HCT116 (cell line): ENCODE measurements around the gene RPL13. TPM values are rescaled to one million over a fixed set of nuclear protein-coding genes. Genes with fewer than 3 reads are reported as not detected.

Source experiments
- ATAC-seq: fragments of 200-7000 bp; cut with Tn5 transposase; 2 replicates; pipeline ENCODE4 v1.9.1; 2020; ENCODE audit warnings: mild to moderate bottlenecking, moderate library complexity
- BruUV-seq: library from RNA; stranded (reverse); fragments of 400-500 nt; replicated peaks from 2 replicates; lab custom pipeline; 2021; lab: Mats Ljungman, UMichigan
- CTCF ChIA-PET: fragments of 300-600 bp; sonication (Branson Sonifier 250); formaldehyde crosslinking; loops from one replicate; lab custom pipeline; 2021; ENCODE audit warnings: antibody characterized with exemption; lab: Charles Lee
- POLR2A ChIA-PET: fragments of 300-600, 350-600 bp; sonication (Branson Sonifier 250); formaldehyde crosslinking; loops from one replicate; lab custom pipeline; 2021; ENCODE audit warnings: antibody characterized with exemption; lab: Charles Lee
- RAD21 ChIA-PET, 2 experiments: fragments of 300-600 bp; sonication (Branson Sonifier 250); formaldehyde crosslinking; loops; one replicate each; lab custom pipeline; 2023; ENCODE audit warnings: low total read pairs in 2 of 2; ENCODE audit not compliant: uncharacterized antibody in 2 of 2, unreplicated experiment in 2 of 2, low non-redundant PET in 1 of 2; lab: Charles Lee
- DNase-seq: peaks from one replicate; pipeline ENCODE4 v3.0.0-alpha.2; 2010; ENCODE audit warnings: low read depth, low spot score
- H2AFZ ChIP-seq: fragments of 200-600 bp; shearing (Covaris generic), sonication (generic); 2 replicates; pipeline ENCODE4 v1.6.1; 2017; ENCODE audit warnings: low read depth, mixed run types, mixed read lengths, antibody characterized with exemption, low read length; ENCODE audit not compliant: poor library complexity, severe bottlenecking
- H3K27ac ChIP-seq: 2 replicates; pipeline ENCODE4 v1.5.1; 2012; ENCODE audit warnings: low read depth, low read length
- H3K27me3 ChIP-seq: fragments of 200-600 bp; sonication (generic); 2 replicates; pipeline ENCODE4 v1.6.1; 2016; ENCODE audit warnings: mixed run types, low read length, mixed read lengths; ENCODE audit not compliant: insufficient read depth
- H3K36me3 ChIP-seq, 2 experiments: fragments of 200-500 bp in 1 of 2; fragments of 200-600 bp in 1 of 2; sonication (Bioruptor generic) in 1 of 2; sonication (generic) in 1 of 2; 2 replicates each; pipeline versions ENCODE4 v1.5.1 to v1.6.1; 2014 to 2016; ENCODE audit warnings: low read length in 2 of 2, inconsistent platforms in 1 of 2, mixed read lengths in 1 of 2, mixed run types in 1 of 2; ENCODE audit not compliant: insufficient read depth in 2 of 2, control insufficient read depth in 1 of 2
- H3K4me1 ChIP-seq, 2 experiments: fragments of 200-600 bp in 1 of 2; sonication (generic) in 1 of 2; 2 replicates each; pipeline versions ENCODE4 v1.5.1 to v1.6.1; 2012 to 2017; ENCODE audit warnings: low read length in 2 of 2, inconsistent platforms in 1 of 2, mild to moderate bottlenecking in 1 of 2, mixed read lengths in 1 of 2, mixed run types in 1 of 2, moderate library complexity in 1 of 2; ENCODE audit not compliant: insufficient read depth in 2 of 2, control insufficient read depth in 1 of 2
- H3K4me2 ChIP-seq: fragments of 200-600 bp; sonication (generic); 2 replicates; pipeline ENCODE4 v1.6.1; 2017; ENCODE audit warnings: mixed run types, low read length, mixed read lengths
- H3K4me3 ChIP-seq, 2 experiments: fragments of 200-600 bp in 1 of 2; sonication (generic) in 1 of 2; replicated peaks in 1 of 2; 2 replicates each; pipeline ENCODE4 v1.5.1; 2011 to 2016; ENCODE audit warnings: low read length in 2 of 2, control low read depth in 1 of 2, low read depth in 1 of 2, mild to moderate bottlenecking in 1 of 2, mixed read lengths in 1 of 2, mixed run types in 1 of 2
- H3K79me2 ChIP-seq: fragments of 200-600 bp; sonication (generic); 2 replicates; pipeline ENCODE4 v1.6.1; 2017; ENCODE audit warnings: mild to moderate bottlenecking, mixed run types, low read length, moderate library complexity, mixed read lengths; ENCODE audit not compliant: insufficient read depth
- H3K9ac ChIP-seq: fragments of 200-600 bp; sonication (generic); 2 replicates; pipeline ENCODE4 v1.6.1; 2016; ENCODE audit warnings: low read length, mixed read lengths
- H3K9me2 ChIP-seq: fragments of 200-600 bp; sonication (generic), shearing (Covaris generic); 2 replicates; pipeline ENCODE4 v1.6.1; 2017; ENCODE audit warnings: mixed run types, mild to moderate bottlenecking, moderate library complexity; ENCODE audit not compliant: insufficient read depth
- H3K9me3 ChIP-seq, 2 experiments: fragments of 200-500 bp in 1 of 2; fragments of 200-600 bp in 1 of 2; sonication (Bioruptor generic) in 1 of 2; sonication (generic) in 1 of 2; 2 replicates each; pipeline ENCODE4 v1.6.1; 2014 to 2017; ENCODE audit warnings: low read length in 2 of 2, mixed read lengths in 2 of 2, inconsistent platforms in 1 of 2, low read depth in 1 of 2, mild to moderate bottlenecking in 1 of 2, mixed run types in 1 of 2, moderate library complexity in 1 of 2; ENCODE audit not compliant: control insufficient read depth in 1 of 2, insufficient read depth in 1 of 2
- H4K20me1 ChIP-seq: fragments of 200-600 bp; sonication (generic), shearing (Covaris generic); 2 replicates; pipeline ENCODE4 v1.6.1; 2017; ENCODE audit warnings: mixed run types, mild to moderate bottlenecking, moderate library complexity; ENCODE audit not compliant: insufficient read depth
- ATF3 ChIP-seq: IDR thresholded peaks from 2 replicates; pipeline ENCODE4 v1.6.1; 2012
- CEBPB ChIP-seq: IDR thresholded peaks from 2 replicates; pipeline ENCODE4 v1.6.1; 2012; ENCODE audit warnings: low read depth
- CTCF ChIP-seq, 3 experiments: fragments of 200-600 bp in 1 of 3; sonication (generic) in 1 of 3; IDR thresholded peaks in 2 of 3; conservative IDR thresholded peaks in 1 of 3; 2 replicates each; pipeline ENCODE4 v1.5.1; 2012 to 2017; ENCODE audit warnings: low read depth in 2 of 3, low read length in 2 of 3, antibody characterized with exemption in 1 of 3, borderline replicate concordance in 1 of 3, control low read depth in 1 of 3, mild to moderate bottlenecking in 1 of 3, mixed read lengths in 1 of 3, mixed run types in 1 of 3, moderate library complexity in 1 of 3; ENCODE audit not compliant: insufficient read depth in 1 of 3
- ELF1 ChIP-seq: IDR thresholded peaks from 2 replicates; pipeline ENCODE4 v1.6.1; 2012; ENCODE audit warnings: low read depth, borderline replicate concordance
- EZH2 ChIP-seq: fragments of 200-600 bp; sonication (generic); IDR thresholded peaks from 2 replicates; pipeline ENCODE4 v1.6.1; 2017; ENCODE audit warnings: antibody characterized with exemption, mixed run types
- EZH2phosphoT487 ChIP-seq: fragments of 200-600 bp; IDR thresholded peaks from 2 replicates; pipeline ENCODE4 v1.6.1; 2018; ENCODE audit warnings: antibody characterized with exemption, borderline replicate concordance
- MAX ChIP-seq: IDR thresholded peaks from 2 replicates; pipeline ENCODE4 v1.6.1; 2012
- POLR2A ChIP-seq: IDR thresholded peaks from 2 replicates; pipeline ENCODE4 v1.7.0; 2011; ENCODE audit warnings: borderline replicate concordance; ENCODE audit not compliant: insufficient read depth, insufficient read length; ENCODE audit errors: extremely low read depth
- POLR2AphosphoS5 ChIP-seq: IDR thresholded peaks from 2 replicates; pipeline ENCODE4 v1.6.1; 2011; ENCODE audit warnings: mild to moderate bottlenecking, low read depth, low read length, moderate library complexity
- RAD21 ChIP-seq: IDR thresholded peaks from 2 replicates; pipeline ENCODE4 v1.6.1; 2012; ENCODE audit warnings: low read depth, mild to moderate bottlenecking
- REST ChIP-seq: IDR thresholded peaks from 2 replicates; pipeline ENCODE4 v1.6.1; 2012; ENCODE audit warnings: low read depth
- SIN3A ChIP-seq: IDR thresholded peaks from 2 replicates; pipeline ENCODE4 v1.6.1; 2012; ENCODE audit warnings: low read depth
- SP1 ChIP-seq: IDR thresholded peaks from 2 replicates; pipeline ENCODE4 v1.6.1; 2012; ENCODE audit warnings: low read depth
- SRF ChIP-seq: IDR thresholded peaks from 2 replicates; pipeline ENCODE4 v1.6.1; 2012; ENCODE audit warnings: low read depth
- TCF7L2 ChIP-seq: IDR thresholded peaks from 2 replicates; pipeline ENCODE4 v1.7.0; 2011; ENCODE audit warnings: borderline replicate concordance, inconsistent platforms; ENCODE audit not compliant: insufficient read depth, insufficient read length; ENCODE audit errors: extremely low read depth
- ZBTB33 ChIP-seq: IDR thresholded peaks from 2 replicates; pipeline ENCODE4 v1.6.1; 2011; ENCODE audit warnings: mild to moderate bottlenecking, low read length, moderate library complexity; ENCODE audit not compliant: insufficient replicate concordance; ENCODE audit errors: extremely low read depth
- ZFX ChIP-seq: fragments of 450-650 bp; IDR thresholded peaks from 2 replicates; pipeline ENCODE4 v1.6.1; 2017
- ZNF274 ChIP-seq: fragments of 200-500 bp; sonication (Bioruptor generic); IDR thresholded peaks from 2 replicates; pipeline ENCODE4 v1.6.1; 2014; ENCODE audit warnings: mild to moderate bottlenecking, low read depth, low read length, inconsistent platforms
- intact Hi-C: fragments of 100-400 bp; cut with micrococcal nuclease; formaldehyde crosslinking; loops from 2 replicates; pipeline ENCODE4 v1.10.0; 2022
- total RNA-seq: library from RNA; stranded (reverse); gene quantifications from one replicate; pipeline ENCODE4 v1.2.1, GENCODE V29; 2021; ENCODE audit not compliant: unreplicated experiment

The RPL13 gene
- total RNA-seq, 1 experiment from 2014 or later: 4,404 TPM

GRCh38 chr16:89613954-89614459, 53.5 kb downstream of the RPL13 start:
- ChIA-PET POLR2A (no interaction called here), RAD21 (interaction anchor here in 1 of 2 experiments (0.9 kb wide), 1 partner anchor 28 kb away, joined by 3 read pairs; no protein-coding TSS in a partner anchor), CTCF (interaction anchor here (0.8 to 2.6 kb wide), 5 partner anchors 12 to 44 kb away, joined by 3 to 17 read pairs (median 5); partner anchors contain the start of gene SPATA33)
- ATAC-seq (no peak), DNase-seq (no peak)
- H3K9me3 ChIP-seq: no peaks in the 10 kb centered on the region
- no peaks in the 10 kb centered on the region for H3K27me3 ChIP-seq
- H3K9ac ChIP-seq: no peak overlapping the region
- no peak overlapping the region for H2AFZ ChIP-seq
- no peak overlapping the region; the same call in 1 of the 2 replicates for H3K27ac ChIP-seq
- BruUV-seq: no TSS peak
- H3K36me3 ChIP-seq: no peaks in the 10 kb centered on the region
- intact Hi-C loops: no loop called here
- no peak for TF ChIP-seq POLR2A
- no peak for TF ChIP-seq ATF3
- TF ChIP-seq ELF1: no peak
- TF ChIP-seq MAX: no peak
- TF ChIP-seq CTCF (IDR thresholded peaks at IDR 0.05 in 2 of 3, conservative IDR thresholded peaks at IDR 0.05 in 1 of 3; ENCODE audit: borderline replicate concordance in 1 of 3, insufficient read depth in 1 of 3, low read depth in 2 of 3, low read length in 2 of 3): no peak
- TF ChIP-seq SRF: no peak
- TF ChIP-seq EZH2: no peak
- no peak for TF ChIP-seq REST
- TF ChIP-seq EZH2phosphoT487: no peak
- TF ChIP-seq SIN3A: no peak
- TF ChIP-seq ZNF274: no peak
- TF ChIP-seq CEBPB: no peak
- TF ChIP-seq SP1: no peak
- no peak for TF ChIP-seq TCF7L2
- no peak for TF ChIP-seq RAD21
- TF ChIP-seq POLR2AphosphoS5: no peak
- TF ChIP-seq ZBTB33: no peak
- TF ChIP-seq ZFX: no peak
- H3K9me2 ChIP-seq: no peaks in the 10 kb centered on the region
- H3K4me1 ChIP-seq: peaks cover 15 to 29% of the 10 kb centered on the region in 2 experiments
- H3K4me3 ChIP-seq: no peak overlapping the region
- no peaks in the 10 kb centered on the region for H3K79me2 ChIP-seq
- no peaks in the 10 kb centered on the region for H4K20me1 ChIP-seq
- no peak overlapping the region for H3K4me2 ChIP-seq
